Esophagus squamous epithelium (tissue), 4 donors: ENCODE results near the gene NMUR1.

Experiments
- CTCF ChIP-seq, 6 experiments: fragments of 450-650 bp in 4 of 6; fragments of 200-600 bp in 2 of 6; sonication (generic) in 2 of 6; IDR thresholded peaks; one replicate each; pipeline ENCODE4 v1.5.1; 2016 to 2019; ENCODE audit warnings: antibody characterized with exemption in 6 of 6, mild to moderate bottlenecking in 4 of 6, moderate library complexity in 4 of 6
- POLR2A ChIP-seq, 4 donors: fragments of 450-650 bp; IDR thresholded peaks; one replicate each; pipeline ENCODE4 v1.6.1; 2017; ENCODE audit warnings: antibody characterized with exemption in 4 of 4, mild to moderate bottlenecking in 4 of 4, moderate library complexity in 3 of 4

- TF ChIP-seq POLR2A (IDR thresholded peaks at IDR 0.05), result no peak
- no peak for TF ChIP-seq CTCF (IDR thresholded peaks at IDR 0.05)
Observed at GRCh38 chr2:231571661-231572191, 41.5 kb upstream of the NMUR1 start.
